Endothelial cell of umbilical vein (primary cell): ENCODE data around the gene CSNK1G1.

Experiments used
- MYC ChIP-seq: IDR thresholded peaks from one replicate; pipeline ENCODE4 v1.6.1; 2011; ENCODE audit warnings: mild to moderate bottlenecking, low read depth, low read length
- POLR2A ChIP-seq: IDR thresholded peaks from 2 replicates; pipeline ENCODE4 v1.6.1; 2012; ENCODE audit warnings: low read depth, mild to moderate bottlenecking, control low read depth, low read length

DNA sequence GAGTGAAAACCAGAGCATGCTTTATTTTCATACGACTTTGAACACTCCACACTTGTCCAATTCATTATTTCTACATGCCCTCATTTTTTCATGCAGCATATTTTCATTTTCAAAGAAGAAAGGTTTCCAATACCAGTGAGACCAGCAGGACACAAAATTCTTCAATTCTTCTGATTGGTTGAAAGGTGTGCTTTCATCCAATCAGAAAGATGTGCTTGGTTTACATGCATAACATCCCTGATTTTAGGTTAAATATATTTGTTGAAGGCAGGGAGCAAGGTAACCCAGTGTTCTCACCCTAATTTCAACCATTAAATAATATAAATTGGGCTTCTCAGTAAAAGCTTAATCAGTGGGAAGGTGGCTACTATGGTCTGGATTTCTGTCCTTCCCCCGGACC, 145.6 kb downstream of the CSNK1G1 start:
- TF ChIP-seq POLR2A (no peak), MYC (no peak)
